ENCODE measurements around the gene ABL2. TPM values are rescaled to one million over a fixed set of nuclear protein-coding genes. Genes with fewer than 3 reads are reported as not detected.

Gene ABL2
- total and polyA plus RNA-seq, 9 of the 15 experiments (the other 6 are each of a cell fraction or from before 2014, with no cell fraction given), result 1.4 to 15.0 (median 8.6) TPM

DNA sequence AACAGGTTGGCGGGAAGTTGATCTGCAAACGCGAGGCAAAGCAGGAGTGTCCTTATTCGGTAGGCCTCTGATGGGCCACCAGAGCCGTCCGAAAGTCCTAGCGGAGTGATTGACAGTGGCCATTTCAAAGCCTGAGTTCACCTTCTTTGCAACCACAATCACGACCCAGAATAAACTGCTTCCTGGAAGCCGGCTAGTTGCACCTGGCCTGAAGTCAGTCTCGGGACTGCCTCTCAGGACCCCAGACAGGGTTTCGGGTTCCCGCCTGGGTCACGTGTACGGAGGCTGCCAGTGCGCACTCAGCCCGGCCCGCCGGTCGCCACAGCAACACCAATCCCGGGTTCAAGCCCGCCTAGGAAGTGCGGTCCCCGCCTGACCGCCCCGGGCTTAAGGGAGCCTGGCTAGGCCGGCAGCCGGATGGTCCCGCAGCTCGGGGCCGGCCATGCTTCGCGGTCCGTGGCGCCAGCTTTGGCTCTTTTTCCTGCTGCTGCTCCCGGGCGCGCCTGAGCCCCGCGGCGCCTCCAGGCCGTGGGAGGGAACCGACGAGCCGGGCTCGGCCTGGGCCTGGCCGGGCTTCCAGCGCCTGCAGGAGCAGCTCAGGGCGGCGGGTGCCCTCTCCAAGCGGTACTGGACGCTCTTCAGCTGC is 147.7 kb downstream of the ABL2 start, which contains the start of gene TOR3A (continued):
- peak in 1 of 2 experiments; percentile 87; a peak in 2 of 4 replicates for TF ChIP-seq SRF (CRISPR knock-in tag; IDR thresholded peaks at IDR 0.05)
- TF ChIP-seq ETV1 (tag; conservative IDR thresholded peaks at IDR 0.05; ENCODE audit: low read depth), result 0 out of 2 replicates have a peak, but pooled peaks have one; percentile 59
- TF ChIP-seq NR2C2 (CRISPR knock-in tag; IDR thresholded peaks at IDR 0.05), result peak; percentile 81
- TF ChIP-seq NR2C2 (tag; IDR thresholded peaks at IDR 0.05), result peak; percentile 57; the same call in 1 of the 2 replicates
- 0 out of 2 replicates have a peak, but pooled peaks have one; percentile 36 for TF ChIP-seq RBM34 (IDR thresholded peaks at IDR 0.05; ENCODE audit: borderline replicate concordance, insufficient read depth, low read length)
- TF ChIP-seq NFRKB (IDR thresholded peaks at IDR 0.05; ENCODE audit: low read depth), result no peak; the same call in 1 of the 2 replicates
- TF ChIP-seq MAX (CRISPR knock-in tag; IDR thresholded peaks at IDR 0.05), result peak; percentile 92
- TF ChIP-seq HMGN3 (IDR thresholded peaks at IDR 0.05; ENCODE audit: borderline replicate concordance, extremely low read depth, insufficient read length, low read depth, low read length), result peak; percentile 46
- TF ChIP-seq HDAC2 (IDR thresholded peaks at IDR 0.05), result peak; percentile 78; the same call in 1 of the 2 replicates
- no peak for TF ChIP-seq MECOM (CRISPR knock-in tag; IDR thresholded peaks at IDR 0.05)
- no peak for TF ChIP-seq SMAD3 (CRISPR knock-in tag; conservative IDR thresholded peaks at IDR 0.05)
- no peak for TF ChIP-seq MTA1 (IDR thresholded peaks at IDR 0.05; ENCODE audit: borderline replicate concordance)
- no peak for TF ChIP-seq FUS (optimal IDR thresholded peaks at IDR 0.05; ENCODE audit: low read depth, low read length)
- TF ChIP-seq, protein P1, sequence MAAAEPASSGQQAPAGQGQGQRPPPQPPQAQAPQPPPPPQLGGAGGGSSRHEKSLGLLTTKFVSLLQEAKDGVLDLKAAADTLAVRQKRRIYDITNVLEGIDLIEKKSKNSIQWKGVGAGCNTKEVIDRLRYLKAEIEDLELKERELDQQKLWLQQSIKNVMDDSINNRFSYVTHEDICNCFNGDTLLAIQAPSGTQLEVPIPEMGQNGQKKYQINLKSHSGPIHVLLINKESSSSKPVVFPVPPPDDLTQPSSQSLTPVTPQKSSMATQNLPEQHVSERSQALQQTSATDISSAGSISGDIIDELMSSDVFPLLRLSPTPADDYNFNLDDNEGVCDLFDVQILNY (CRISPR knock-in tag; IDR thresholded peaks at IDR 0.05), result peak; percentile 97
- TF ChIP-seq, protein P2, sequence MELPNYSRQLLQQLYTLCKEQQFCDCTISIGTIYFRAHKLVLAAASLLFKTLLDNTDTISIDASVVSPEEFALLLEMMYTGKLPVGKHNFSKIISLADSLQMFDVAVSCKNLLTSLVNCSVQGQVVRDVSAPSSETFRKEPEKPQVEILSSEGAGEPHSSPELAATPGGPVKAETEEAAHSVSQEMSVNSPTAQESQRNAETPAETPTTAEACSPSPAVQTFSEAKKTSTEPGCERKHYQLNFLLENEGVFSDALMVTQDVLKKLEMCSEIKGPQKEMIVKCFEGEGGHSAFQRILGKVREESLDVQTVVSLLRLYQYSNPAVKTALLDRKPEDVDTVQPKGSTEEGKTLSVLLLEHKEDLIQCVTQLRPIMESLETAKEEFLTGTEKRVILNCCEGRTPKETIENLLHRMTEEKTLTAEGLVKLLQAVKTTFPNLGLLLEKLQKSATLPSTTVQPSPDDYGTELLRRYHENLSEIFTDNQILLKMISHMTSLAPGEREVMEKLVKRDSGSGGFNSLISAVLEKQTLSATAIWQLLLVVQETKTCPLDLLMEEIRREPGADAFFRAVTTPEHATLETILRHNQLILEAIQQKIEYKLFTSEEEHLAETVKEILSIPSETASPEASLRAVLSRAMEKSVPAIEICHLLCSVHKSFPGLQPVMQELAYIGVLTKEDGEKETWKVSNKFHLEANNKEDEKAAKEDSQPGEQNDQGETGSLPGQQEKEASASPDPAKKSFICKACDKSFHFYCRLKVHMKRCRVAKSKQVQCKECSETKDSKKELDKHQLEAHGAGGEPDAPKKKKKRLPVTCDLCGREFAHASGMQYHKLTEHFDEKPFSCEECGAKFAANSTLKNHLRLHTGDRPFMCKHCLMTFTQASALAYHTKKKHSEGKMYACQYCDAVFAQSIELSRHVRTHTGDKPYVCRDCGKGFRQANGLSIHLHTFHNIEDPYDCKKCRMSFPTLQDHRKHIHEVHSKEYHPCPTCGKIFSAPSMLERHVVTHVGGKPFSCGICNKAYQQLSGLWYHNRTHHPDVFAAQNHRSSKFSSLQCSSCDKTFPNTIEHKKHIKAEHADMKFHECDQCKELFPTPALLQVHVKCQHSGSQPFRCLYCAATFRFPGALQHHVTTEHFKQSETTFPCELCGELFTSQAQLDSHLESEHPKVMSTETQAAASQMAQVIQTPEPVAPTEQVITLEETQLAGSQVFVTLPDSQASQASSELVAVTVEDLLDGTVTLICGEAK (IDR thresholded peaks at IDR 0.05), result no peak
- TF ChIP-seq, protein P2 (CRISPR knock-in tag; IDR thresholded peaks at IDR 0.05), result no peak
- TF ChIP-seq PTBP1 (IDR thresholded peaks at IDR 0.05; ENCODE audit: low read depth, low read length), result no peak
- no peak for TF ChIP-seq ASH1L (IDR thresholded peaks at IDR 0.05; ENCODE audit: borderline replicate concordance, low read depth, partially characterized antibody)
